Activated CD4-positive, alpha-beta T cell treated with anti-CD3 and anti-CD28 coated beads, Interleukin-2, amount 10 ng/mL, durations not matched to agents 7 days and 5 days (primary cell): ENCODE results near the gene GRIK4. TPM values are rescaled to one million over a fixed set of nuclear protein-coding genes. Genes with fewer than 3 reads are reported as not detected.

Experiments used
- CTCF ChIA-PET: fragments of 350-600 bp; sonication (Branson Sonifier 250); formaldehyde crosslinking; loops from one replicate; lab custom pipeline; 2021; ENCODE audit warnings: antibody characterized with exemption; lab: Charles Lee
- POLR2A ChIA-PET: fragments of 350-600 bp; sonication (Branson Sonifier 250); formaldehyde crosslinking; loops from one replicate; lab custom pipeline; 2021; ENCODE audit warnings: antibody characterized with exemption; lab: Charles Lee
- DNase-seq: peaks from one replicate; pipeline ENCODE4 v3.0.0-alpha.2; 2020
- H3K27ac Mint-ChIP-seq: one replicate; pipeline ENCODE4 v1.8.0; 2021; ENCODE audit warnings: mild to moderate bottlenecking, moderate library complexity, mixed read lengths
- H3K27me3 Mint-ChIP-seq: one replicate; pipeline ENCODE4 v1.8.0; 2021; ENCODE audit warnings: mixed read lengths
- H3K36me3 Mint-ChIP-seq: one replicate; pipeline ENCODE4 v1.8.0; 2021; ENCODE audit warnings: low read depth, mixed read lengths
- H3K4me1 Mint-ChIP-seq: one replicate; pipeline ENCODE4 v1.8.0; 2021; ENCODE audit warnings: mixed read lengths
- H3K4me3 Mint-ChIP-seq: one replicate; pipeline ENCODE4 v1.8.0; 2021; ENCODE audit warnings: mild to moderate bottlenecking, moderate library complexity, mixed read lengths
- H3K9me3 Mint-ChIP-seq: one replicate; pipeline ENCODE4 v1.8.0; 2021; ENCODE audit warnings: mixed read lengths
- total RNA-seq, 2 experiments: library from RNA; stranded (reverse); gene quantifications; one replicate each; pipeline ENCODE4 v1.2.3, GENCODE V29; 2021

GRIK4 gene
- total RNA-seq, 2 experiments from 2014 or later = not detected

DNA sequence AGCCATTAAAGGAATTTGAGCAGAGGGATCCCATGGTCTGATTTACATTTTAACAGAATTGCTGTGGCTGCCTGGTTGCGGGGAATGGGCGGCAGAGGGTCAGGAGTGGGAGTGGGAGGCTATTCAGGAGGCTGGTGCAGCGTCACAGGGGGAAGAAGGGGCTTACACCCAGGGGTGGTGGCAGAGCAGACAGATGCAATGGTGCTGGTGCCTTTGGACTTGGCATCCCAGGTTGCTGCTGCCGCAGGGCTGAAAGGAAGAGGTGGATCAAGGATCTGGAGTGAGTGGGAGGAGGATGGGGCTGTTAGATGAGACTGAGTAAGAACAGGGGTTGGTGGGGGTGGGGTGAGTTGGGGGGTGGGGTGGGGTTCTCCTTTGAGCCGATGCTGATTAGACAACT lies 38.5 kb downstream of the GRIK4 start:
- Mint-ChIP-seq H3K36me3 (no peaks in the 10 kb centered on the region), H3K4me3 (no peak overlapping the region), H3K9me3 (no peaks in the 10 kb centered on the region), H3K27ac (no peak overlapping the region), H3K27me3 (peaks cover 5% of the 10 kb centered on the region), H3K4me1 (peaks cover 14% of the 10 kb centered on the region)
- no peak for DNase-seq
- ChIA-PET POLR2A (no interaction called here), CTCF (no interaction called here)

GRCh38 chr11:120551191-120551590 lies 39.6 kb downstream of the GRIK4 start:
- H3K27me3 Mint-ChIP-seq = peaks cover 5% of the 10 kb centered on the region
- ChIA-PET POLR2A (no interaction called here), CTCF (no interaction called here)
- H3K36me3 Mint-ChIP-seq = no peaks in the 10 kb centered on the region
- no peaks in the 10 kb centered on the region for H3K9me3 Mint-ChIP-seq
- DNase-seq = no peak
- no peak overlapping the region for H3K27ac Mint-ChIP-seq
- H3K4me3 Mint-ChIP-seq = no peak overlapping the region
- peaks cover 5% of the 10 kb centered on the region for H3K4me1 Mint-ChIP-seq

GRCh38 chr11:120554766-120555432 lies 43.4 kb downstream of the GRIK4 start:
- Mint-ChIP-seq H3K4me3 (no peak overlapping the region), H3K9me3 (no peaks in the 10 kb centered on the region), H3K27ac (no peak overlapping the region), H3K36me3 (no peaks in the 10 kb centered on the region), H3K27me3 (peaks cover 2% of the 10 kb centered on the region), H3K4me1 (peaks cover 4% of the 10 kb centered on the region)
- DNase-seq = no peak
- CTCF ChIA-PET = interaction anchor here (0.6 kb wide), 1 partner anchor 282 kb away, joined by 3 read pairs; no protein-coding TSS in a partner anchor
- POLR2A ChIA-PET = no interaction called here

DNA sequence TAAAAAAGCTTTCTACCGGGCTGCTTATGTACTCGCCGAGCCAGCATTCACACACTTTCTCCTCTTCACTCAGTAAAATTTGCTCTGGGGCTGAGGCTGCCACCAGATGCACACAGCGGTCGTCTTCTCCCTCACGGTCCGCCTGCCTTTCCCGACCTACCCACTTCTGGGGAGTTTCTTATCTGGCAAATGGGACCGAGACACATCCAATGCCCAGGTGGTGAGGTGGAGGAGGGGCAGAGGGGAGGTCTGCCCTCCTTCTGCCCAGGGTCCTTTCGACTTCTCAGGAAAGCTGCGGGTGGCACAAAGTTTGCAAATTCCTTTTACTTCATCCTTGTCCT lies 43.9 kb downstream of the GRIK4 start:
- ChIA-PET CTCF (no interaction called here), POLR2A (no interaction called here)
- no peaks in the 10 kb centered on the region for H3K36me3 Mint-ChIP-seq
- no peak for DNase-seq
- no peak overlapping the region for H3K27ac Mint-ChIP-seq
- no peaks in the 10 kb centered on the region for H3K9me3 Mint-ChIP-seq
- H3K4me3 Mint-ChIP-seq = no peak overlapping the region
- peaks cover 4% of the 10 kb centered on the region for H3K4me1 Mint-ChIP-seq
- H3K27me3 Mint-ChIP-seq = peaks cover 2% of the 10 kb centered on the region

DNA sequence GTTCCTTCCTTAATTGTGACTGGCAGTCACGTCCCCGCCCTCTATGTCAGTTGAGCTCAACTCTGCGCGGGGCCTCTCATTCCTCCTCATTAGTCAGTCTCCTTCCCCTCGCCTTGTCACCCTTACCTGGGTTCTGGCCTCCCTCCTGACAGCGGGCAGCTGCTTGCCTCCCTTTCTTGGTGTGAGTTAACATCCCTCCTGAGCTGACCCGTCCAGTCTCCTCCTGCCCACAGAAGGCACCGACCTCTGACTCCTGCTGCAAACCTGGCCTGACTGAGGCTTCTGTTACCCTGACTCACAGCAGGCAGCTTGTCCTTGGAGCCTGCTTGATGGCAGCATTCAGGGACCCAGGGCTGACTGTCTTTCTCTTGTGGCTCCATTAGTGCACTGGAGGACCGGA lies 45.2 kb downstream of the GRIK4 start:
- CTCF ChIA-PET = no interaction called here

GRCh38 chr11:120558744-120559431 lies 47.3 kb downstream of the GRIK4 start:
- Mint-ChIP-seq H3K4me1 (no peaks in the 10 kb centered on the region), H3K36me3 (no peaks in the 10 kb centered on the region), H3K4me3 (no peak overlapping the region), H3K9me3 (no peaks in the 10 kb centered on the region), H3K27me3 (peaks cover 17% of the 10 kb centered on the region), H3K27ac (no peak overlapping the region)
- ChIA-PET POLR2A (no interaction called here), CTCF (no interaction called here)
- no peak for DNase-seq

More for the DNA sequence above, 45.2 kb downstream of the GRIK4 start:
- no peak overlapping the region for H3K4me3 Mint-ChIP-seq
- POLR2A ChIA-PET = no interaction called here
- no peaks in the 10 kb centered on the region for H3K9me3 Mint-ChIP-seq
- H3K4me1 Mint-ChIP-seq = peaks cover 4% of the 10 kb centered on the region
- no peak overlapping the region for H3K27ac Mint-ChIP-seq
- no peak for DNase-seq
- H3K36me3 Mint-ChIP-seq = no peaks in the 10 kb centered on the region
- peaks cover 2% of the 10 kb centered on the region for H3K27me3 Mint-ChIP-seq

DNA sequence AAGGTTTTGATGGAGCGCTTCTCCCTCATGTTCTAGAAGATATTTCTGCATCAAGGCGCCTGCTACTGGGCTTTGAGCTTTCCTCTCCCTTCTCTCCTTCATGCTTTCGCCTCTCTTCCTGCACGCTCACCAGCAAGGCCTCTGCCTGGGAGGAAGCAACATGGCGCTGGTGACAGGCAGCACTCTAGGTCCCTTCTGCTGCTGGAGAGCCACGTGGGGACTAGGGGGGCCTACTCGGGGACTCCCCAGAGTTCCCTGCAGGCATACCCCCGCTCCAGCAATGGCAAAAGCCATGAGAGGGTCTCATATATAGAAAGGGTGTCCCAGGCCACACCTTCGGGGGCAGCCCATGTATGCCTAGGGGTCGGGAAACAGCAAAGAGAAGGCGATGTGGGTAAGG lies 49.7 kb downstream of the GRIK4 start:
- CTCF ChIA-PET = interaction anchor here (0.6 kb wide), 1 partner anchor 37 kb away, joined by 3 read pairs; no protein-coding TSS in a partner anchor
- no peaks in the 10 kb centered on the region for H3K4me1 Mint-ChIP-seq
- POLR2A ChIA-PET = no interaction called here
- H3K27me3 Mint-ChIP-seq = peaks cover 30% of the 10 kb centered on the region
- no peaks in the 10 kb centered on the region for H3K9me3 Mint-ChIP-seq
- no peak for DNase-seq
- no peaks in the 10 kb centered on the region for H3K36me3 Mint-ChIP-seq
- H3K4me3 Mint-ChIP-seq = no peak overlapping the region
- H3K27ac Mint-ChIP-seq = no peak overlapping the region

DNA sequence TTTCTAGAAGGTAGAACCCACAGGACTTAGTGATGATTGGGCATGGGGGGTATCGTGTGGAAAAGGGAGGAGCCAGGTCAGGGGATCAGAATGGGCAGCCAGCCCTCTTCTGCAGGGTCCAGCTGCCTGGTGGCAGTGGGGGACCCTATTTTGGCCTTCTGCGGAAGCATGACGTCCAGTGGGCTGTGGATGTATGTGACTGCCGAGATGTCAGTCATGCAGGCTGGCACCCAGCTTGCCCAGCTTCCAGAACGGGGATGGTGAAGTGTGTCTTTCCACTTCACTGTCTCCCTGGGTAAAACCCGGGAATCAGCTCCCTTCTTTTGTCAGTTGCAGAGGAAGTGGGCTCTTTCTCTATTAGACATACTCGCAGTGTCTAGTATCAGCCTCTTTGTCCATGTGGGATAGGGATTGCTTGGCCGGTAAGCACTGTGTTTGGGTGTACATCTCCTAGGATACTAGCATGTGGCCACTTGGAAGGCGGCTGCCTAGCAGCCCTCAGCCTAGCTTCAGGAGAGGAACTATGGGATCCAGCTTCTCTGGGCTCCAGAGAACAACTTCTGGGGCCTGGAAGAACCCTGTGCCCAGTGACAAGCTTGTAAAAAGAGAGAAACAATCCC lies 51.4 kb downstream of the GRIK4 start:
- POLR2A ChIA-PET = no interaction called here
- no peak for DNase-seq
- Mint-ChIP-seq H3K9me3 (no peaks in the 10 kb centered on the region), H3K27me3 (peaks cover 38% of the 10 kb centered on the region), H3K4me3 (no peak overlapping the region), H3K4me1 (no peaks in the 10 kb centered on the region), H3K27ac (no peak overlapping the region), H3K36me3 (no peaks in the 10 kb centered on the region)
- CTCF ChIA-PET = interaction anchor here (0.6 kb wide), 1 partner anchor 377 kb away, joined by 3 read pairs; no protein-coding TSS in a partner anchor

- Mint-ChIP-seq H3K36me3 (no peaks in the 10 kb centered on the region), H3K4me1 (no peaks in the 10 kb centered on the region), H3K4me3 (no peak overlapping the region), H3K27ac (no peak overlapping the region), H3K9me3 (no peaks in the 10 kb centered on the region), H3K27me3 (peaks cover 41% of the 10 kb centered on the region)
- CTCF ChIA-PET = no interaction called here
- POLR2A ChIA-PET = no interaction called here
- DNase-seq = no peak
Measured at GRCh38 chr11:120563703-120564572, 52.4 kb downstream of the GRIK4 start.

- Mint-ChIP-seq H3K27ac (no peak overlapping the region), H3K4me3 (no peak overlapping the region), H3K36me3 (no peaks in the 10 kb centered on the region), H3K4me1 (no peaks in the 10 kb centered on the region), H3K27me3 (peaks cover 45% of the 10 kb centered on the region), H3K9me3 (no peaks in the 10 kb centered on the region)
- POLR2A ChIA-PET = no interaction called here
- no peak for DNase-seq
- CTCF ChIA-PET = no interaction called here
Measured at GRCh38 chr11:120564573-120565311, 53.2 kb downstream of the GRIK4 start.

DNA sequence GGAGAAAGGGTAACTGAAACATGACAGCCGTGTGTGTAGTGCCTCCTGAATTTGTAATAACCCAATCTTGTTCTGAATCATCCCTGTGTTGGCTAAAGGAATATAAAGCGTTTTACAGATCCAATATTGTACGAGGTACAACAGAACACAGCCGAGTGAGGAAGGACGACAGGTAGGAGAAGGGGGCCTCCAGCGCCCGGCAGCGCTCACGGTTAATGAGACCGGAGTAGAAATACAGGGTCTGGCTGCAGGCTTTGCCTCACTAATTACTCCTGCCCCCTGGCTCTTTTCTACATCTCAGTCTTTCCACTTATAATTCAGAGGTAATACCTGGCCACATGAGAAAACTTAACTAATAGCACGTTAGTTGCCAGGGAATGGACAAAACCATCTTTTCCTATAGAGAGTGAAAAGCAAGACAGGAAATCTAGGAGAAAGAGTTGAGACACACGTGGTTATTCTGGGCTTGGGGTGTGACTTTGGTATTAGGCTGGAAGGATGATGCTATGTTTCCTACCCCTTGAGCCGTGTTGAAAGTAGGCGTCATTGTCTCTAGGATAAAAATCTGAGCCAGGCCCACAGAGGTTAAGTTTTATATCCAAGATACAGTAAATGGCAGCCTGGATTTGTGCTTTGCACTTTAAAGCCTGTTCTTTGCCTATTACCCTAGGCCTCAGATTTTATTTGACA lies 54.1 kb downstream of the GRIK4 start:
- Mint-ChIP-seq H3K4me1 (no peaks in the 10 kb centered on the region), H3K4me3 (no peak overlapping the region), H3K27me3 (peaks cover 46% of the 10 kb centered on the region), H3K36me3 (no peaks in the 10 kb centered on the region), H3K27ac (no peak overlapping the region), H3K9me3 (no peaks in the 10 kb centered on the region)
- no peak for DNase-seq
- ChIA-PET POLR2A (no interaction called here), CTCF (no interaction called here)

DNA sequence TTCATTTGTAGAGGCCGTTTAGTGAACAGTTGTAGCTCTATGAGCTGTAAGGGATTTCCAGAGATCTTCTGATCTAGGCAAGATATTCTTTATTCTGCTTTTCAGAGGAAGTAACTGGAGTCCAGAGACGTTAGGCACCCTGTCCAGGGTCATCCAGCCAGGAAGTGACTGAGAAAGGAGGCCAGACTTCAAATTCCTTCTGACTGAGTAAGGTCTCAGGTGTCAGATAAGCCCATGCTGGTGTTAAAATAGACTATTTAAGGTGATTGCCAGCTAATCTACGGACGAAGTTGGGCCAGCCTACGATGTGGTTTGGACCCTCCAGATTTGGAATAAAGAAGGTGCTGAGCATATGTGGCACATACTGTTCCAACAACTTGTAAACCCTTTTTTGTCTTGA lies 54.6 kb downstream of the GRIK4 start:
- CTCF ChIA-PET = interaction anchor here (0.6 kb wide), 1 partner anchor 406 kb away, joined by 3 read pairs; no protein-coding TSS in a partner anchor
- Mint-ChIP-seq H3K27me3 (peaks cover 46% of the 10 kb centered on the region), H3K4me1 (no peaks in the 10 kb centered on the region), H3K9me3 (no peaks in the 10 kb centered on the region), H3K36me3 (no peaks in the 10 kb centered on the region), H3K27ac (no peak overlapping the region), H3K4me3 (no peak overlapping the region)
- POLR2A ChIA-PET = no interaction called here
- no peak for DNase-seq
